H1 (cell line): Measurements from ENCODE around the gene ENDOG. TPM values are rescaled to one million over a fixed set of nuclear protein-coding genes. Genes with fewer than 3 reads are reported as not detected.

Source experiments
- EGR1 ChIP-seq: IDR thresholded peaks from 2 replicates; pipeline ENCODE4 v1.6.1; 2011; ENCODE audit warnings: low read depth, low read length, borderline replicate concordance
- SIN3A ChIP-seq, 2 experiments: IDR thresholded peaks in 1 of 2; conservative IDR thresholded peaks in 1 of 2; 2 replicates each; pipeline ENCODE4 v1.6.1; 2011 to 2012; ENCODE audit warnings: low read length in 2 of 2, improper control_type of control experiment in 1 of 2, low read depth in 1 of 2, mild to moderate bottlenecking in 1 of 2
- SIX5 ChIP-seq: IDR thresholded peaks from 2 replicates; pipeline ENCODE4 v1.6.1; 2011; ENCODE audit warnings: mild to moderate bottlenecking, low read depth, low read length
- TAF1 ChIP-seq: IDR thresholded peaks from 2 replicates; pipeline ENCODE4 v1.6.1; 2011; ENCODE audit warnings: mild to moderate bottlenecking, low read depth, low read length
- polyA plus RNA-seq, 7 experiments: library from polyadenylated mRNA; depleted of rRNA in 3 of 7; stranded (reverse) in 5 of 7; unstranded in 2 of 7; fragments of >200 nt in 5 of 7; fragments of 200-250 nt in 2 of 7; gene quantifications; 1 replicate in 5 of 7; 2 replicates in 1 of 7; 4 replicates in 1 of 7; pipeline versions ENCODE4 v1.2.1 to v1.2.3, GENCODE V29; 2011 to 2013; ENCODE audit warnings: missing spikeins in 2 of 7, mixed read lengths in 2 of 7
- total RNA-seq: library from RNA; stranded (reverse); fragmentation: NEBNext Ultra II Directional; extraction: Animal tissue kit (Norgen Biotek cat#: 25700); gene quantifications from 2 replicates; pipeline ENCODE4 v1.2.1, GENCODE V29; 2021

ENDOG gene
- total and polyA plus RNA-seq, 2 of the 8 experiments (the other 6 are each of a cell fraction or from before 2014, with no cell fraction given): 17.5 to 23.4 TPM

GRCh38 chr9:128828719-128829452 is 10.6 kb downstream of the ENDOG start (continued):
- TF ChIP-seq SIN3A (conservative IDR thresholded peaks at IDR 0.05 in 1 of 2, IDR thresholded peaks at IDR 0.05 in 1 of 2; ENCODE audit: low read depth in 1 of 2, low read length in 2 of 2) (no peak), TAF1 (no peak), EGR1 (no peak), SIX5 (no peak)
- TF ChIP-seq, all 59 proteins: peak for 0
